Activated T-helper 1 cell treated with anti-CD3 and anti-CD28 coated beads, Interleukin-2, amount 50 U/mL, for 16 hours (primary cell): ENCODE measurements around the gene ZNF217.
"Not testable (repeated sequence)": the region's sequence is repeated elsewhere in the genome, so short reads cannot be mapped to it uniquely, and the experiment has no call there.

Source experiments
- DNase-seq, 2 donors: peaks; one replicate each; pipeline ENCODE4 v3.0.0-alpha.2; 2020; ENCODE audit warnings: low read depth in 1 of 2, low spot score in 1 of 2

Gene ZNF217

DNA sequence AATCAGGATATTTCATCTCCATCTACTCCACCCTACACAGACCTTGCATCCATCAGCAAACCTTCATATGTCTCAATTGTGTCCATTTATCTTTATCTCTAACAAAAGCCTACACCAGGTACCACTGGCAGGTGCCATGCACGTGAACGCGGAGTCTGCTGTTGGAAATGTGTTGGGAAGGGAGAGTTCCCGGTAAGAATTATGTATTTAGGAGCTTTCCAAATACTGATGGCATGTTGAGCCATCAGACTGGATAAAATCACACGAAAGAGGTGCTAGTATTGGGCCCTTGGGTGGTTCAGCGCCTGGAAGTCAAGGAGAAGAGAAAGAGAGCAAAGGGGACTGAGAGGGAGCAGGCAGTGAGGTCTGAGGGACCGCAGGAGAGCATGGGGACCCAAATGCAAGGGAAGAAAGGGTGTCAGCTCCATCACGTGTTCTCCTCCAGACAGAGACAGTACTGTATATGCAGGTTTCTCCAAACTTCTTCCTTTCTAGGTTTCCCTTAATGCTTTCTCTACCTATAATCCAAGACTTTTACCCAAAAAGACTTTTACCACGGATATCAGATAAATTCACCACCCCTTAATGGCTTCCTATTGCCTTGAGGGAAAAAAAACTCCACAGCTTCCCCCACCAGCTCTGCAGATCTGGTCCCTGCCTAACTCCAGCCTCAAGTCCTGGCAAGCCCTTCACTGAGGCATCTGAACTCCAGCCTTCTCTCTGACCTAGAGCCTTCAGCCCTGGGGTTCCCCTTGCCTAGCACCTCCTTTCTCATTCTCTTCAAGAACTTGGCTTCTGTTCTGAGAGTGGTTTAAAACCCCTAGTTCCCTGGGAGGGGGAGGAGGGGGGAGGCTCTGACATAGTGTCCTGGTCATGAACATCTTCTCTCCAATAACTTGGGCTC lies 4.8 kb upstream of the ZNF217 start:
- no peak for DNase-seq

DNA sequence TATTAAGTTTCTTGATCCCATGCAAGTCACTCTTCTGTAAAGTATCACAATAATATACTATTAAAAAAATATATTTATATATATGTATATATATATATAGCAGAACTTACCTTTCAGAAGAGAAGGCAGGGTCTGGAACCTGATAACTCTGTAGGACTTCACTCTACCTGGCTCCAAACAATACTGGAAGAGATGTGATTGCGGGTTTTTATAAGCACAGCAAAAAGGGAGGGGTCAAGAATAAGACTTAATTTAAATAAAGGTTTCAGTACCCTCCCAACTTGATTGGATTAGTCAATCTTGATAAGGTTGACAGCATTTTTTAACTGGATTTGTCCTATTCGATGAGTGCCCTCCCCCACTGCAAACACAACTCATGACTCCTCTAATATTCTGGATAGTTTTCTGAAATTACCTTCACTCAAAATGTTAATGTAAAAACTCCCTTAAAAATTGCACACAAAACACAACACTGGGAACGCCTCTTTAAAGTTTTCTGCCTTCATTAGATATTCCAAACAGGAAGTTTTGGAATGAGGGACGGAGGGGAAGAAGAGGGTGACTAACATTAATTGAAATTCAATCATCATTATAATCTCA lies 4.0 kb upstream of the ZNF217 start:
- DNase-seq, result no peak

DNA sequence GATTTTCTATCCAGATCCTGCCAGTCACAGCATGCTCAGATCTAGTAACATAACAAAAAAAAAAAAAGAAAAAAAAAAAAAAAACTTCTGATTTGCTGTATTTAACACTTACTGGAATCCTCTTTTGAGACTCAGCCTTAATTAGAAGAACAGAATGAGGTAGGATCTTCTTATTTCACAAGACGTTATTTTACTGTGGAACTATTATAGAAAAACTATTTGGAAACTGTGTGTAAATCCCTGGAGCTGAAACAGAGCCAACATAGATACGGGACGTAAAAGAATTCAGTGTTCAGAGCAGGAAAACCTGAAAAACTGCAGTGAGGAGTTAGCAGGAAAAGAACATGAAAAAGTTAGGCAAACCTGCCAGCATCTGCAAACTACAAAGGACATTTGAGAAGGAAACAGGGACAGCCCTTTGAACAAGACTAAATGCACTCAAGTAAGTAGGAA lies 3.4 kb upstream of the ZNF217 start:
- DNase-seq, result no peak

DNA sequence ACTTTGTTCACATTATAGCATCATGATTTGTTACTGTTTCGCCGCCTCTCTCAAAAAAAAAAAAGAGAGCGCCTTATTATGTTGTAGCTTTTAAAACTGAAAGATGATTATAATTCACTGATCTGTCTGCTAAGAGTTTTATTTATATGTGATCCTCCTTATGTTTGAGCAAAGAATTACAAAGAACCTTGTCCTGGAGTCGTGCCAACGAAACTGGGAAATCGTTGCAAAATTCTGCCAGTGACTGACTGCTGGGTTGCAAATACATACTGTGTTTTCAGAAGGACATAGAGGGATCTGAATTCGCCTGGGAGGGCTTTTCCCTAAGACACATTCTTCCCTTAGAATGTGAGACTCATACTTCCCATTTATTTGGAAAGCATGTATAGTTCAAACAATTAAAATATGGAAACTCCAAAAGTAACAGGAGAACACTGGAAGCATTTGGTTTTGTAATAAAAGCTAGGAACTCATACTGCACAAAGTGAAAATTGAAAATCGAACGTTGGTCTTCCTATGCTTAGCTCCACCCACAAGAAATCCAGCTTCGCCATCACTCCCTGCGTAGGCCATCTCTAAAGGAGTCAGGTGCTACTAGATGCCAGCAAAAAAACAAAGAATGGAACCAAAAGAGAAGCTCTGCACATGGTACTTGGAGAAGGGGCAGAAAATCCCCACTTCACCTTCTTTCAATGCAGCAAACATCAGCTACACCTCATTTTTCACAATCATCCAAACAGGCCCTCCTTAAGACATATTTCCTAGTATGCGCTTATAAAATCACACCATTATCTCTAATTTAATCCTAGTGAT lies 2.8 kb upstream of the ZNF217 start:
- not testable (repeated sequence) for DNase-seq

DNA sequence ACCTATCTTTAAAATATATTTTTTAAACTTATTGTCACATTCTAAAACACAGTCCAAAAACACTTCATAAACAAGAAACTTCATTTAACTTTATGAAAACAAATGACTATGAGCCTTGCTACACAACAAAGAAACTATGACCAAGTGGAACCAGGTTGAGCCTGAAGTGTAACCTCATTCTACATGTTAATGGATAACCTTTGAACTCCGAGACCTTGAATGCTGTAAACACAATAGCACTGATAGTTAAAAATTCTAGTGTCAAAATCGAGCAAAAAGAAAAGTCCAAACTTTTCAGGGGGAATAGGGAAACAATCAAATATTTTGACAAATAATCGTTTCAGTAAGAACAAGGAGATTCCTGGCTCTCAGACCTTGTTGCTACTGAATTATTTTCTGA lies 2.1 kb upstream of the ZNF217 start:
- DNase-seq, result not testable (repeated sequence)

DNA sequence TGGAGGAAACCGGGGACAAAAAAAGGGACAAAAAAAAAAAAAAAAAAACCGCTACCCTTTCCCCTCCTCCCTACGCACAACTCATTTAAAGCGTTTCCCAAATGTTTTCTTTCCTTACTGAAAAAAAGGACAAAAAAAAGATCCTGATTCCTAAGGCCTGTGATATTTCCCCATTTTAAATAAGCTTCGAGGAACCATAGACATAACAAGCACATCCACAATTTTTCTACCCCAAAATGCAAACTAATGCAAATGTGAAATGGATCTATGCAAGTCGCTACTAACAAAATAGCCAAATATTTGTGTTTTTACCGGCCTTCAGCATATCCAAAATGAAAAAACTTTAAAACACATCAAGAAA lies 1.4 kb upstream of the ZNF217 start:
- no peak for DNase-seq

DNA sequence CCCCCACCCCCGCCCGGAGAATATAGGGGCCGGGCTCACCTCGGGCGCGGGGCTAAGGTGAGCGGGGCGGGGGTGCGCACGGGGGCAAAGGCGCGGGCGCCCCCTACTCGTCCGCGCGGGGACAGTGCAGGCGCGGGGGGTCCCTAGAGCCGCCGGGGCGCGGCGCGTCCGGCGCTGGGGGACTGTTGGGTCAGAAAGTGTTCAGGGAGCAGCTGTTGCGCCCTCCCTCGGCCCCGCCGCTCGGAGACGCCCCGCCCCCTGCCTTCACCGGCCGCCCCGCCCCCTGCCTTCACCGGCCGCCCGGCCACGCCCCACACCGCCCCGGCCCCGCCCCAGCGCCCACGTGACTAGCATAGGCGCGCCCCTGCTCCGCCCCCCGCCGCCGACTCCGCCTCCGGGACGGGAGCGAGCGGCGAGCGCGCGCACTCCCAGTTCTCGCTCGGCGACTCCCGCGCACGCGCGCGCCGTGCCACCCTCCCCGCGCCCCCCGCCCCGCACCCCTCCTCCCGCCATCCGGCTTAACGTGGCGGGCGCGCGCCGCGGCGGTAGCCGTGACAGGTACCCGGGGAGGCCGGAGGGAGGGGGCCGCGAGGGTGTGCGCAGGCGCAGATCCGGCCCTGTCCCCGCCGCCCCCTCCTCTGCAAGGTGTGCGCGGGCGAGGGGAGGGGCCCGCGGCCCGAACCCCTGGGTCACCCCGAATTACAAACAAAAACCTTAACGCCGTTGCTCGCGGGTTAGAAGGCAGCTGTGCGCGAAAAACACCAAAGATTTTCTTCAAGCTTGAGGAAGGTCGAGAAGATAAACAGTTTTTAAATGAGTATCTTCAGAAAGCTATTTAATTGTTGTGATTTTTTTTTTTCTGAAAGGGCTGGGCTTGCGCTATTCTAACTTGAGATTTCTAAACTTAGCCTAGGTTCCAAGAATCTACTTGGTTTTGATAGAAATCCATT lies 704 bp upstream of the ZNF217 start:
- DNase-seq, result peak; percentile 96 to 98

DNA sequence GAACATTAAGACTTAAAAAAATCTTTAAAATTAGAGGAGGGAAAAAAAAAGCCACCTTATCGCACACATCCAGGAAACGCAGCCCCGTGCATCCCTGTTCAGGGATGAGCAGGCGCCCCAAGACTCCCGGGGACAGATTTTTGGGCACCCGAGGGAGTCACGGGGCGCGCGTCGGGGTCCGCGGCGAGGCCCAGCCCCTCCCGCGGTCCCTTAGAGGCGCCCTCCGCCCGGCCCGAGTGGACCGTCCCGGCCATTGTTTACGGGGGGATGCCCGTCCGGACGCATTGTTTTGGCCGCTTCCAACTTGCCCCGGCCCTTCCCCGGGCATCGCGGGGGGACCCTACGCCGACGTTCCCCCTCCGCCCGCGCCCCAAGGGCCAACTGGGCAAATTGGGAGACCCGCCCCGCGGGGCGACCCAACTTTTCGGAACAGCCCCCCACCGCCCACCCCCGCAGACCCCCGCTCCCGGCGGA lies 610 bp downstream of the ZNF217 start:
- DNase-seq, result no peak

DNA sequence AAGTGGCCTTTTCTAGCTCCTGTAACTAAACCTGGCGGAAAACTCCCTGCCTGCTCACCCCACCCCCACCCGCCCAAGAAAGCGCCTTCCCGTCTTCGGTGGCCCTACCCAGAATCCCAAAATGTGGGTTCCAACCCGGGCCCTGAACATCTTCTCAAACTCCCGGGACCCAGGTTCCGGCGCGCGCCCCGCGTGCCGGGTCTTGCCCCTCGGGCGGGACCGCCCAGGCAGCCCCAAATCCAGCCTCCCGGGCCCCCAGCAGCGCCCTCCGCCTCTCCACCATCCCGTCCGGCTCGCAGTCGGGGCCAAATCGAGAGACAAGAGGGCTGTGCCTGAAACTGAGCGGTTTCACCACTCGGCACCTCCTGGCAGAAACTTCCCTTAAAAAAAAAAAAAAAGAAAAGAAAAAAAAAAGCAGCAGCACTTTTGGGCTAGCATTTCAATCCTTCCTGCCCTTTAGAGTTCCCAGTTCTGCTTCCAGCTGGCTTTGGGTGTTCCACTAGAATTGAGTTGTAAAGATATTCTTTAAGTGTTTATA lies 1.1 kb downstream of the ZNF217 start:
- DNase-seq, result peak; percentile 15 to 34

DNA sequence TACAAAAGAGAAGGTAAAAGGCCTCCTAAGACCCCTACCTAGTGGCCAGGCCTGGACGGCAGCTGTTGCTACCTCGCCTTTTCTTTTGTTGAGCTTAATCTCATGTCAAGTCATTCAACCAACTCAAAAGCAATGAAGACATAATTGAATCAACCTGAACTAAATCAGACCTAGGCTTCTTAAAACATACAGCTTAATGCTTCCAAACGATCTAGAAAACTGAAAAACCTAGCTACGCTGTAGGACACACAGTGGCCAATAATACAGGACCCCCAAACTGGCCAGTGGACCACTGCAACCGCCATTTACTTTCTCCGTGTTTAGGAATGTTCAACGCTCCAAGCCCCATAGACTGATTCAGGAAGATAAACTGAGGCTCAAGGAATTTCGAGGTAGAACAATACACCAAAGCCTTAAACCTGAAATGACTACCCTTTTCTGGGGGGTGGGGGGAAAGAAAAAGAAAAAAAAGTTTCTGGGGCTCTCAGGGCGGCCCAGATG lies 1.6 kb downstream of the ZNF217 start:
- DNase-seq, result not testable (repeated sequence)

DNA sequence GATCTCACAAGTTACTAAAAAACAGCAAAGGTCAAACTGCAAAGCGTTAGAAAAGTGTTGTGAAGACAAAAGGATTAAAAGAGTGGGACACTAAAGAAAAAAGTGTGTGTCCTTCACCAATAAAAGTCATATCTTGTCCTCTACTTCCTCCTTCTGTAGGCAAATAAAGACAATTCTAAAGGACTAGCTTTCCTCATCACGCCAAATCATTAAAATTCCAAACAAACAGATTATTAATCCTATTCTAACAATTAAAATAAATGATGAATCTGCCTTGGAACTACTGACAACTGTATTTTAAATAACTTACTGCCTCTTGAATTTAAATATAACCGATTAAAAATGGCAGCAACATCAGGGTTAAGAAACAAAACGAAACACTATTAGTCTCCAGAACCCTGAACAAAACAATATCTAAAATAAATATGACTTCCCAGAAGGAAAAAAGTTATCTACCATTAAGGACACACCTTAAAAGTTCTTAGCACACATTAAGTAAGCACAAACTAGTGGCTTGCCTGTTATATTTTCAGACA lies 2.4 kb downstream of the ZNF217 start:
- DNase-seq, result not testable (repeated sequence)

DNA sequence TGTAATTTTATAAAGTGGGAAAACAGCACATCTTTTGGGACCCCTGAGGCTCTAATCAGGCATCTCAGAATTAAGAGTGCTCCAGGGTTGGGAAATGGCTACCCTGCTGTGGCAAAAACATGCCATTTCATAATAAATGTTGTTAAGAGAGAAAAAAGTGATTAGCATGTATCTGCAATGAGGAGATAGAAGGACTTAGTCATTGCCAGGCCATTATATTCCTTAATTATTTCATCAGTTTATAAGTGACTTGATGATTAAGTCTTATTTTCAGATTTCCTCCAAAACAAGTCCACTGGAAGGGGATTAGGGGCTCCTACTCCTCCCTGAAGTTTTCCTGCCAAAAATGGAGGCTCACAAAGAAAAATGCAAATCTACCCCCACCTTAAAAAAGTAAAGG lies 3.0 kb downstream of the ZNF217 start:
- DNase-seq, result not testable (repeated sequence)

DNA sequence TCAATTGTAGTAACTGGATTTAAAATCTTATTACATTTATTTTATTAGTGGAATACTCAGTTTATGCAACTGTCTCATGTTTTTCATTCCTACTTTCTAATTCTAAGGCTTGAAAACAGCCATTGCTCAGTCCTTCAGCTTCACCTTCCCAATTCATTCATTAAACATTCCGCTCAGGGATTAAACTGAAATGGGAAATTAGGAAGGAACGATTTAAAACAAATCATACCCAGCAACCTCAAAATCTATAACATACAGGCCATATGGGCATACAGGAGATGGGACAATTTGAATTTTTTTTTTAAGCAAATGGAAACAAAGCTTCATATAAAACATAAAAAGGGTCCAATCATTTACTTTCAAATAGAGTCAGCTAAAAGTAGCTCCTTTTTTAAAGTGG lies 3.5 kb downstream of the ZNF217 start:
- not testable (repeated sequence) for DNase-seq

DNA sequence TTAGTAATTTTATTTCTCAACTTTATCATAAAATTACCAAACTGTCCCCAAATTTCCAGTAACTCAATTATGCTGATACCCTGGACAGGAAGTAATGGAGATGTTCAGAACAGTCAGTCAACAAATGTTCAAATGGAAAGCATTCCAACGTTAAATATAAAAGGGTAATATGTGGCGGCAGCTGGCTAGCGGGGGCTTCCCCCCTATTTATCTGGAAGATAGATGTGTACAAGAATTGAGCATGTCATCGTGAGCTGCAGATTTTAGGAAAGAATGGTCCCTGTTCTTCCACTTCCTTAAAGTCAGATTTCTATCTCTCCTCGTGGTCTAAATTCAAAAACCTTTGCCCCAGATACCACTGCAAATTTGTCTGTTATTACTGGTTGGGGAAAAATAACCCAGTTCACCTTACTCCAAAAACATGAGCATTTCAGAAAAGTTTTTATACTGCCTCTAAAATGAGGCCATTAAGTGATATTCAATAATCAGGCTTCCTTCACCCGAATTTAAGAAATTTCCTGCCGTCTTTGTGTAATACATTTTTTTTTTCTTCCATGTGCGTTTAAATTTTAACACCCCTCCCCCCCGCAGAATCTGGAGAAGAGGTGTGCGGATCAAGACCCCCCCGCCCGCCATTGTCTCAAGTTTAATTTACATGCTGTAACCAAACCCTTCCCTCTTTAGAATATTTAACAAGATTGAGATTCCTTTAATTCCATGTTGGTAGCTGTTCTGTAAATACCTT lies 4.1 kb downstream of the ZNF217 start:
- DNase-seq, result not testable (repeated sequence)

DNA sequence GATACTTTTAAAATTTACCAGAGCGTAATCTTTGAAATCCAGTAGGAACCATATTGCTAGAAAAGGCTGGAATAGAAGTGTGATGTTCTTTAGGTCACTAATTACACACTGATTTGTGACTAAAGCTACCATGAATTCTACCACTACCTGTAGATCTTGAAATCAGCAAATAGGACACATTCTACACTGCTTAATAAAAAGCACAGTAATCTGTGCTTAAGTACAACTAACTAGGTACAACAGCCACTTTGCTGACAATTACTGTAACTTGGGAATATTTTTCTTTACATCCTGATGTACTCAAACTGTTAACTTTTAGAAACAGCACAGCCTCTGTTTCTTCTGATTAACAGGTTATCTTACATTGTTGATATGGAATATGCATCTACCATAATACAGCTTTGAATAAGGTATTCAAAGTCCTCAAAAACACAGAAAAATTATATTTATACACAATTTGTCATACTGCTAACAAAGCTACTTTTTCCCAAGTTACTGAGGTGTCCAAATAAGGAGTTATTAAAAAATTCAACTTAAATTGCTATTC lies 6.4 kb downstream of the ZNF217 start:
- not testable (repeated sequence) for DNase-seq

DNA sequence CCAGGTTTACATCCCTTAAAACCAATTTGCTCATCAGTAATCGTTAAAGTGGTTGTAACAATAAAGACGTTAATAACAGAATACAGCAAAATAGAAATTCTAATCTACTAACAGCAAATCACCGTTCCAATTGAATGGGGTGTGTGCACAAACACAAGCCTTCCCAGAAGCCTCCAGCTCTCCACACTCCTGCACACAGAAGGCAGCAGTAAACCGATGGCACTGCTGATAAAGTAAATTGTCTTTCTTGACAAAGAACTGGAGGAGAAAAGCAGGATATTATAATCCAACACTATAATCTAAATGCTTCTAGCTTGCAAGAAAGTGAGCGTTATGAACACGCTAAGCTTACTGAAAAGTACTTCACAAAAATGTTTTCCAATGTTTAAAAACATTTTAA lies 7.0 kb downstream of the ZNF217 start:
- DNase-seq, result no peak

DNA sequence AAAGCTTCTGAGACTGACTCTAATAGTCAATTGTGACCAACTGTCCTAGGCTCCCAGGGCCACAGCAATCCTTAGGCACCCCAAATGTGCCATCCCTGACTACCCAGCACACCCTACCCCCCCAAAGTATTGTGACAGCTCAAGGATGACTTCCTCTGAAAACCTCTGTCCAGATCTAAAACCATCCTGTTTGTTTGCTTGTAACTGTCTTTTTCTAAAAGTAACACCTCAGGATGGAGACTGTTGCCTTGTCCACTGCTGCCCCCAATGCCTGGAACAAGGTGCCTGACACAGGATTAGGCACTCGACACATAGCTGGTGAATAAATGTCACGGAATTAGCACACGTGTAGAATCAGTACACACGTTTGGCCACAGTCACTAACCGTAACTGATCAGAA lies 7.7 kb downstream of the ZNF217 start:
- DNase-seq, result not testable (repeated sequence)

DNA sequence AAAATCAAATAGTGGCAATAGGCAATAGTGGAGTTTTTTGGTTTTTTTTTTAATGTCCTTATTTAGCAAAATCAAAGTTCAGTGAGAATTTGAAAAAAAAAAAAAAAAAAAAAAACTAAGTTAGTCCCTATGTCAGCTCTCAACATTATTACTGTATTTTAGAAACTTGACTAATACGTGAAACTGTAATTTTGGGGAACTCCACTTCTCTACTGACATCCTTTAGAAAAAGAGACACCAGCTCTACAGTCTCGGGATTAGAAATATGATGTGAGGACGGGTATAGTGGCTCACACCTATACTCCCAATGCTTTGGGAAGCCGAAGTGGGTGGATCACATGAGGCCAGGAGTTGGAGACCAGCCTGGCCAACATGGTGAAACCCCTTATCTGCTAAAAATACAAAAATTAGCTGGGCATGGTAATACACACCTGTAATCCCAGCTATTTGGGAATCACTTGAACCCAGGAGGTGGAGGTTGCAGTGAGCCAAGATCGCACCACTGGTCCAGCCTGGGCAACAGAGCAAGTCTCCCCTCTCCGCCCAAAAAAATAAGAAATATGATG lies 8.6 kb downstream of the ZNF217 start:
- DNase-seq, result not testable (repeated sequence)
